Body of pancreas (tissue), 4 donors: ENCODE measurements around the gene USP17L20.
"Not testable (repeated sequence)": the region's sequence is repeated elsewhere in the genome, so short reads cannot be mapped to it uniquely, and the experiment has no call there.

Source experiments
- CTCF ChIP-seq, 7 experiments: fragments of 450-650 bp in 4 of 7; fragments of 200-600 bp in 3 of 7; sonication (generic) in 3 of 7; IDR thresholded peaks; one replicate each; pipeline ENCODE4 v1.5.1; 2016 to 2019; ENCODE audit warnings: antibody characterized with exemption in 7 of 7
- POLR2A ChIP-seq, 3 donors: fragments of 450-650 bp; IDR thresholded peaks; one replicate each; pipeline ENCODE4 v1.6.1; 2016; ENCODE audit warnings: antibody characterized with exemption in 3 of 3, mild to moderate bottlenecking in 2 of 3

DNA sequence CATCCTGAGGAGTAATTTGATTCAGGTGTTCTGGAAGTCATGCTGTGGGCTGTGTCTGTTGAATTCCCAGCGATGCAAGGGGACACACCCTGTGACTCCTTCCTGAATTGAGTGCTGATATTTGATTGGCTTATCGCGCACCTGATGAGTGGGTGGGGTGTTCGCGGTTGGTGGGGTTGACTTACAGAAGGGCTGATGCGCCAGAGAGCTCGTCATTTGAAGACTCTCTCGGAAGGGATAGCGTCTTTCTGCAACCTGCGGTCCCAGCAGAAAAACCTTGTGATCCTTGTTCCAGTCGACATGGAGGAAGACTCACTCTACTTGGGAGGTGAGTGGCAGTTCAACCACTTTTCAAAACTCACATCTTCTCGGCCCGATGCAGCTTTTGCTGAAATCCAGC lies 4.6 kb downstream of the USP17L20 start, which contains the start of gene USP17L21:
- TF ChIP-seq CTCF, POLR2A (IDR thresholded peaks at IDR 0.05): not testable (repeated sequence)
